GM20000 (cell line): ENCODE measurements around the gene PI4KA.
"Not testable (repeated sequence)": the region's sequence is repeated elsewhere in the genome, so short reads cannot be mapped to it uniquely, and the experiment has no call there.

Experiments used
- DNase-seq: peaks from one replicate; pipeline ENCODE4 v3.0.0; 2012; ENCODE audit warnings: low spot score
- TF ChIP-seq, protein P1 (sequence below): IDR thresholded peaks from 2 replicates; pipeline ENCODE4 v1.5.1; 2012; ENCODE audit warnings: mild to moderate bottlenecking, control low read depth; ENCODE audit errors: extremely low read depth, missing control alignments

PI4KA gene

DNA sequence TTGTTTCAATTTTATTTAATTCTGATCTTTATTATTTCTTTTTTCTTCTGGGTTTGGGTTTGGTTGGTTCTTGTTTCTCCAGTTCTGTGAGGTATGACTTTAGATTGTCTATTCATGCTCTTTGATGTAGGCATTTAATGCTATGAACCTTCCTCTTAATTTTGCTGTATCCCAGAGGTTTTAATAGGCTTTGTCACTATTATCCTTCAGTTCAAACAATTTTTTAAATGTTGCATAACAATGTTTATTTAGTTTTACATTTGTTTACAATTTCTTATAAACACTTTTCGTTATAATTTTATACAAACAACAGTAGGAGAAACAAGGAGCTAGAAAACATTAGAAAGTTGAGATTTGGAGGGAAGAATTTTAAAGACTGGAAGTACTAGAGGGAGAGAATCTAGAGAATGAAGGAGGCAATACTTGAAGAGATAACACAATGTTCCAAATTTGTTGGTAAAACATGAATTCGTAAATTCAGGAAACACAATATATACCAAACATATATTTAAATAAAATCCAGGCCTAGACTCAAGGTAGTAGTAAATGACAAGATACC lies 180.8 kb downstream of the PI4KA start:
- TF ChIP-seq, protein P1, sequence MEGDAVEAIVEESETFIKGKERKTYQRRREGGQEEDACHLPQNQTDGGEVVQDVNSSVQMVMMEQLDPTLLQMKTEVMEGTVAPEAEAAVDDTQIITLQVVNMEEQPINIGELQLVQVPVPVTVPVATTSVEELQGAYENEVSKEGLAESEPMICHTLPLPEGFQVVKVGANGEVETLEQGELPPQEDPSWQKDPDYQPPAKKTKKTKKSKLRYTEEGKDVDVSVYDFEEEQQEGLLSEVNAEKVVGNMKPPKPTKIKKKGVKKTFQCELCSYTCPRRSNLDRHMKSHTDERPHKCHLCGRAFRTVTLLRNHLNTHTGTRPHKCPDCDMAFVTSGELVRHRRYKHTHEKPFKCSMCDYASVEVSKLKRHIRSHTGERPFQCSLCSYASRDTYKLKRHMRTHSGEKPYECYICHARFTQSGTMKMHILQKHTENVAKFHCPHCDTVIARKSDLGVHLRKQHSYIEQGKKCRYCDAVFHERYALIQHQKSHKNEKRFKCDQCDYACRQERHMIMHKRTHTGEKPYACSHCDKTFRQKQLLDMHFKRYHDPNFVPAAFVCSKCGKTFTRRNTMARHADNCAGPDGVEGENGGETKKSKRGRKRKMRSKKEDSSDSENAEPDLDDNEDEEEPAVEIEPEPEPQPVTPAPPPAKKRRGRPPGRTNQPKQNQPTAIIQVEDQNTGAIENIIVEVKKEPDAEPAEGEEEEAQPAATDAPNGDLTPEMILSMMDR, result no peak
- DNase-seq, result no peak

DNA sequence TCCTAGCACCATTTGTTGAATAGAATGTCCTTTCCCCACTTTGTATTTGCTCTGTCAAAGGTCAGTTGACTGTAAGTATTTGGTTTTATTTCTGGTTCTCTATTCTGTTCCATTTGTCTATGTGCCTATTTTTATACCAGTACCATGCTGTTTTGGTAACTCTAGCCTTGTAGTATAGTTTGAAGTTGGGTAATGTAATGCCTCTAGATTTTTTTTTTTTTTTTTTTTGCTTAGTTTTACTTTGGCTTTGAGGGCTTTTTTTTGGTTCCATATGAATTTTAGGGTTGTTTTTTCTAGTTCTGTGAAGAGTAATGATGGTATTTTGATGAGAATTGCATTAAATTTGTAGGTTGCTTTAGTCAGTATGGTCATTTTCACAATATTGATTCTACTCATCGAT lies 183.0 kb downstream of the PI4KA start:
- not testable (repeated sequence) for DNase-seq

- TF ChIP-seq, protein P1, result no peak
- no peak for DNase-seq
These were observed 183.6 kb downstream of the PI4KA start for GRCh38 chr22:20674998-20675397.

DNA sequence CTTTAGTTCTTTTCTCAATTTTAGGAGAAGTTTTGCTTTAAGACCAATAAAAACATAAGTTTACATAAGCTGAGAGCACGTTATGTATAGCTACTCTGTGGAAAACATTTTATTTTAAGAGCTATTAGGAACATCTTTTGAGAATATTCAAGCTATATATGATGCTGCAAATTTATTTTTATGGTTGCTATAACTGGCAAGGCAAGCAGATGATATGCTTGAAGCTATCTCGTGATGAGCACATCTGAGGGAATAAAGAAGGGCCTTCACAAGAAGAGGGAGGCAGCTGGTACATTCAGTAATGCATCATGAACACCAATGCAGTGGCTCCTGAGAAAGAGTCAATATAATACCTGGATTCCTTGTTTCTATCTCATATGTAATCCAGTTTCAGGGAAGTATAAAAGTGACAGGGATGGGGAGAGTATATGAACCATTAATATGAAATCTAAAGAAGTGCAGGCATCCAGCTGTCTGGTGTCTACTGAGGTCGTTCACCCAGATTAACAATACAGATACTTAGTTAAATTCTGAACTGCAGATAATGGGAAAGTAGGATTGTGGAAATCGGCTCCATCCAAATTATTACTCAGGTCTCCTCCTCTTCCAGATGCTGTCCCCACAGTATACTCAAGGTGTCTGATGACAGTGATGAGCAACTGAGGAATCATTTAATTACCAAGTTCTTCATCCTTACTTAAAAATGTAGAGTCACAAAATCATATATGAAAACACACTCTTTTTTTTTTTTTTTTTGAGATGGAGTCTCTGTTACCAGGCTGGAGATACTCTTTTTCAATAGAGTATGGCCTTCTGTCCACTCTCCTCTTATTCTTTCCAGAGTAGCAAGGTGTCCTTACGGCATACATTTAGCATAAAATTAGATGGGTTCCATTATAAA lies 185.1 kb downstream of the PI4KA start:
- no peak for DNase-seq
- TF ChIP-seq, protein P1, result no peak

DNA sequence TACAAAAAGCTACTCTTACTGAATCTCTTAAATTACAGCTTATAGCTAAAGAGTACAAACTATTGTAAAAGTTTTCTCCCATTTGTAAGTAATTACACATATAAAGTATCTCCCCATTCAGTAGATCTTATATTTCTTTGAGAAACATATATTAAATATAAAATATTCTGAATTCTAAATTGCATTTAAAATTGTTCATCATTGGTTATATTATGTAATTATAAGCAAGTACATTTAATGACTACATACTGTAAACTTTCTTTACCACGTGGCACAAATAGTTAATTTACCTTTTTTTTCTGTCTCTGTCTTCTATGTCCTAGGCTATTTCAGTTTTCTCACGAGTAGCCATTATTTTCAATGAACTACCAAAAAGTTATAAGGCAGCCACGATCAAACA lies 185.9 kb downstream of the PI4KA start:
- TF ChIP-seq, protein P1, result no peak
- DNase-seq, result no peak

DNA sequence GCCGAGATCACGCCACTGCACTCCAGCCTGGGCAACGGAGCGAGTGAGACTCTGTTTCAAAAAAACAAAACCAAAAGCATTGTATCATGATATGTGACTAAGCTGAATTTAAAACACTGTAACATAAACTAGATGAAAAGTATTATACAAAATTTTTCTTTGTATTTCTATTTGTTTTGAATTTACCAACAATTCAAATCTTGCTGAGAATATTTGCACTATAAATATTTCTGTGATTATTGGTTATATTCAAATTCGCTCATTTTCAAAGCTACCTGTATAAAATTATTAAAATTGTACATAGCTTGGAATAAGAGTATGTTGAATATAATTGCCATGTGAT lies 186.6 kb downstream of the PI4KA start:
- TF ChIP-seq, protein P1, result no peak
- no peak for DNase-seq

DNA sequence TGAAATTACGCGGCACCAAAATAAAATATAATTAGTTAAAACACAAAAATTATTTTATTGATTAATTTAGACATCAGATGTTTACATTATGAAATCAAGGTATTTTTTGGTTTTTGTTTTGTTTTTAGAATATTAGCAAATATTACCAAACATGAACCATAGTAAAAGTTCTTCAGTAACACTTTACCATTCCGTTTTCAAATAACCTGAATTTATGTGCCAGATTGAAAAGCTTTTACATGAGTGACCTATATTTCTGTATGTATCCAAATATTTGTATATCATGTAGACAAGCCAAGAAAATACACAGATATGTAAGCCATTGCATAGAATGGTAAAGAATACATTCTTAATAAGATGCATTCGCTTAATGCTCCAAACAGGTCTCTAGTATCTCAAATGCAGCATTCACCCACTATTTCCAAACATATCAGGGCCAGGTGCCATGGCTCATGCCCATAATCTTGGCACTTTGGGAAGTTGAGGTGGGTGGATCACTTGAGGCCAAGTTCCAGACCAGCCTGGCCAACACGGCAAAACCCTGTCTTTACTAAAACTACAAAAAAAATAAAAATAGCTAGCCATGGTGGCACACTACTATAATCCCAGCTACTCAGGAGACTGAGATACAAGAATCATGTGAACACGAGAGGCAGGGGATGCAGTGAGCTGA lies 187.1 kb downstream of the PI4KA start:
- TF ChIP-seq, protein P1, result no peak
- DNase-seq, result no peak

DNA sequence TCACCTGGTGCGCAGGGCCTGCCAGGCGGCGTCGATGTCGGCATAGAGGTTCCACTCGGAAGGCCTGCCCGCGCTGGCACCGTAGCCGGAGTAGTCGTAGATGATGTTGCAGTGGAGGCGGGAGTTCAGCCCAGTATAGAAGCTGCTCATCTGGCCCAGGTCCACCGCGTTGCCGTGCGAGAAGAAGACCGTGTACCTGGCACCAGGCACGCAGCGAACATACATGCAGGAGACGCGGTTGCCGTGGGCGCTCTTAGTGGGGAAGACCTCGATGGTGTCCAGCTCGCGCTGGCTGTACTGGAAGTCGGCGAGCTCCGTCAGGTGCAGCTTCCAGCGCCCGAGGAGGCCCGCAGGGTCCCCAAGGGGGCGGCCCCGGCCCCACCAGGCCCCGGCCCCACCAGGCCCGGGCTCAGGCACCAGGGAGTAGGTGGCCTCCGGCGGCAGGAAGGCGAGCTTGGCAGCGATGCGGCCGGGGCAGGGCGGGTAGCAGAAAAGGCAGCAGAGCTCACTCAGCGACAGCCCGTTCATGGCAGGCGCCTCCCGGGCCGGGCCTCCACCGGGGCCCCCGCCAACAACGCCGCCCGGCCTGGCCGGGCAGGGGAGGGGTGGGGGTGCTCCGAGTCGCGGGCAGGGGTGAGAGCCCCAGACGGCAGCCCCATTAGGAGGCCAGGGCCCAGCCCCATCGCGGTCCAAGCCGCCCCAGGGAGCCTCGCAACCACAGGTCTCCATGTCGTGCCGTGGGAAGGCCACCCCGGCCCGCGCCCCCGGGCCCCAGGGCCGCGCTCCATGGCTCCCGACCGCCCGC lies 188.0 kb downstream of the PI4KA start:
- not testable (repeated sequence) for DNase-seq

DNA sequence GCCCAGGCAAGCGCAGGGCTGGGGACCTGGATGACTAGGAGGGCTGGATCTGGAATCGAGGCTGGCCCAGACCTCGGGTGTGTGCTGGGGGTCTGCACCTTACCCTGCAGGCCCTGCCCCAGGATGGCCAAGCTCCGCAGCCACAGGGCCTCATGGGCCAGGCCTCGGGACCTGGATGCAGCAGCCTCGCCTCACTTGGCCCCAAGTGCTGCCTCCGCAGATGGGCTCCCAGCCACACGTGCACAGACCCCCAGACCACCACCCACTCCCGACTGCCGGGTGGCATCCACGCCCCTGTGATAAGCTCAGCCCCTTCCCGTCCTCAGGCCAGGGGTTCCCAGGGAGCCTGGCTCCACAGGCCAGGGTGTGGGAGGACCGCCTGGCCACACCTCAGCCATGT lies 188.7 kb downstream of the PI4KA start:
- DNase-seq, result not testable (repeated sequence)

GRCh38 chr22:20669471-20669870 lies 189.1 kb downstream of the PI4KA start:
- not testable (repeated sequence) for DNase-seq

- not testable (repeated sequence) for DNase-seq
These were observed 189.8 kb downstream of the PI4KA start for GRCh38 chr22:20668769-20669168.

- not testable (repeated sequence) for DNase-seq
These were observed 190.4 kb downstream of the PI4KA start for GRCh38 chr22:20668226-20668625.
